ENCODE measurements around the gene CYP19A1.

CYP19A1 gene

GRCh38 chr15:51289290-51289689 is 49.1 kb downstream of the CYP19A1 start:
- TF ChIP-seq CTCF (IDR thresholded peaks at IDR 0.05; ENCODE audit: low read depth, low read length, missing control alignments) = no peak
- Histone ChIP-seq H3K27ac (no peak overlapping the region), H3K27me3 (replicated peaks) (peaks cover 2% of the 10 kb centered on the region), H3K4me3 (ENCODE audit: low read depth, low read length) (no peak overlapping the region), H3K36me3 (replicated peaks) (no peaks in the 10 kb centered on the region)
- DNase-seq = no peak
- in situ Hi-C loops (cut with HindIII; ENCODE audit: low pct_ligation_motif_present, low sequenced_read_pairs) = no loop called here

- DNase-seq = no peak
- Histone ChIP-seq H3K36me3 (replicated peaks) (no peaks in the 10 kb centered on the region), H3K27ac (no peak overlapping the region), H3K27me3 (replicated peaks) (peaks cover 2% of the 10 kb centered on the region), H3K4me3 (ENCODE audit: low read depth, low read length) (no peak overlapping the region)
- in situ Hi-C loops (cut with HindIII; ENCODE audit: low pct_ligation_motif_present, low sequenced_read_pairs) = no loop called here
- no peak for TF ChIP-seq CTCF (IDR thresholded peaks at IDR 0.05; ENCODE audit: low read depth, low read length, missing control alignments)
Observed at GRCh38 chr15:51288143-51289065, 50.0 kb downstream of the CYP19A1 start.

- H3K27me3 ChIP-seq (replicated peaks) = peaks cover 2% of the 10 kb centered on the region
- TF ChIP-seq CTCF (IDR thresholded peaks at IDR 0.05; ENCODE audit: low read depth, low read length, missing control alignments) = no peak
- no peak overlapping the region for H3K4me3 ChIP-seq (ENCODE audit: low read depth, low read length)
- DNase-seq = no peak
- in situ Hi-C loops (cut with HindIII; ENCODE audit: low pct_ligation_motif_present, low sequenced_read_pairs) = no loop called here
- H3K27ac ChIP-seq = no peak overlapping the region
- no peaks in the 10 kb centered on the region for H3K36me3 ChIP-seq (replicated peaks)
Observed at GRCh38 chr15:51286816-51287215, 51.6 kb downstream of the CYP19A1 start.

GRCh38 chr15:51285399-51285798 is 53.0 kb downstream of the CYP19A1 start:
- no peak overlapping the region for H3K27ac ChIP-seq
- H3K4me3 ChIP-seq (ENCODE audit: low read depth, low read length) = no peak overlapping the region
- H3K27me3 ChIP-seq (replicated peaks) = peaks cover 2% of the 10 kb centered on the region
- DNase-seq = no peak
- in situ Hi-C loops (cut with HindIII; ENCODE audit: low pct_ligation_motif_present, low sequenced_read_pairs) = no loop called here
- no peak for TF ChIP-seq CTCF (IDR thresholded peaks at IDR 0.05; ENCODE audit: low read depth, low read length, missing control alignments)
- H3K36me3 ChIP-seq (replicated peaks) = no peaks in the 10 kb centered on the region

- in situ Hi-C loops (cut with HindIII; ENCODE audit: low pct_ligation_motif_present, low sequenced_read_pairs) = no loop called here
- Histone ChIP-seq H3K36me3 (replicated peaks) (no peaks in the 10 kb centered on the region), H3K27me3 (replicated peaks) (peaks cover 2% of the 10 kb centered on the region), H3K4me3 (ENCODE audit: low read depth, low read length) (no peak overlapping the region), H3K27ac (no peak overlapping the region)
- no peak for TF ChIP-seq CTCF (IDR thresholded peaks at IDR 0.05; ENCODE audit: low read depth, low read length, missing control alignments)
- DNase-seq = no peak
Observed at GRCh38 chr15:51284871-51285270, 53.5 kb downstream of the CYP19A1 start.

All from brain microvascular endothelial cell (primary cell).